Coronary artery (tissue), 2 donors: ENCODE results near the gene TM9SF2.

Experiments used
- DNase-seq: peaks from one replicate; pipeline ENCODE4 v3.0.0-alpha.2; 2017; ENCODE audit warnings: low spot score
- H3K27ac ChIP-seq, 2 donors: fragments of 200-600 bp; sonication (generic); one replicate each; pipeline ENCODE4 v1.5.1; 2016 to 2019
- H3K4me3 ChIP-seq: fragments of 200-600 bp; sonication (generic); 2 replicates; pipeline ENCODE4 v1.5.1; 2016; ENCODE audit warnings: mild to moderate bottlenecking, moderate library complexity
- TF ChIP-seq, protein P1 (sequence below): fragments of 200-600 bp; sonication (generic); IDR thresholded peaks from one replicate; pipeline ENCODE4 v1.5.1; 2019; ENCODE audit warnings: antibody characterized with exemption

TM9SF2 gene

DNA sequence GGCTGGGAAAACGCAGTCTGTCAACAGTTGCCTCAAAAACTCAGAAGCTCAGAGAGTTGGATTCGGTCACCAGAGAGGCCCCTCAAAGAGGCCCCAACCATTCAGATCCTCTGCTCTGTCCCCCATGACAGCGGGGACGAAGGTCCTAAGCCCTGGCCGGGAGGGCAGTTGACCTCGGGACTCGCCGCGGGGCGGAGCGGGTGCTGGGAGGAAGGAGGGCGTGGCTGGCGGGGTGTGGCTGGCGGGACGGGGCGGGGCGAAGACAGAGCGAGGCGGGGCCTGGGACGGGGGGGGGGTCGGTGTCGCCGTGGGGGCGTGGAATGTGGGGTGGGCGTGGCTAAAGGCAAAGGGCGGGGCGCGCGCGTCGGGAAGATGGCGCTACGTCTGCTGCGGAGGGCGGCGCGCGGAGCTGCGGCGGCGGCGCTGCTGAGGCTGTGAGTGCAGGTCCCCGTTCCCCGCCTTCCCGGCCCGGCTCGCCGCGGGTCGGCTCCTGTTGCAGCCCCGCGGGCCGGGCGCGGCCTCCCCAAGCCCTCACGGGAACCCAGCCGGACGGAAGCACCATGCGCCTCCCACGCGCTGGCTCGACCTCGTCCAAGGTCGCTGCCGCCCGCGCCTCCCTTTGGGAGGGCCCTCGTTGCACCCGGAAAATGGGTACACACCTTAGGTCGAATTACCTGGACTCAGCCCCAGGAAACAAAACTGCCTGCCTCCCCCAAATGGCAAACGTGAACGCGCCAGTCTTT, 105.2 kb downstream of the TM9SF2 start, which contains the start of gene CLYBL:
CLYBL (plus strand) TSS at position 367 of the 743 bp plus-strand sequence.
- TF ChIP-seq, protein P1, sequence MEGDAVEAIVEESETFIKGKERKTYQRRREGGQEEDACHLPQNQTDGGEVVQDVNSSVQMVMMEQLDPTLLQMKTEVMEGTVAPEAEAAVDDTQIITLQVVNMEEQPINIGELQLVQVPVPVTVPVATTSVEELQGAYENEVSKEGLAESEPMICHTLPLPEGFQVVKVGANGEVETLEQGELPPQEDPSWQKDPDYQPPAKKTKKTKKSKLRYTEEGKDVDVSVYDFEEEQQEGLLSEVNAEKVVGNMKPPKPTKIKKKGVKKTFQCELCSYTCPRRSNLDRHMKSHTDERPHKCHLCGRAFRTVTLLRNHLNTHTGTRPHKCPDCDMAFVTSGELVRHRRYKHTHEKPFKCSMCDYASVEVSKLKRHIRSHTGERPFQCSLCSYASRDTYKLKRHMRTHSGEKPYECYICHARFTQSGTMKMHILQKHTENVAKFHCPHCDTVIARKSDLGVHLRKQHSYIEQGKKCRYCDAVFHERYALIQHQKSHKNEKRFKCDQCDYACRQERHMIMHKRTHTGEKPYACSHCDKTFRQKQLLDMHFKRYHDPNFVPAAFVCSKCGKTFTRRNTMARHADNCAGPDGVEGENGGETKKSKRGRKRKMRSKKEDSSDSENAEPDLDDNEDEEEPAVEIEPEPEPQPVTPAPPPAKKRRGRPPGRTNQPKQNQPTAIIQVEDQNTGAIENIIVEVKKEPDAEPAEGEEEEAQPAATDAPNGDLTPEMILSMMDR, result no peak
- peak within 1 kb of the TSS; percentile 80 to 88 for H3K27ac ChIP-seq
- peak; percentile 92 for DNase-seq
- peak within 1 kb of the TSS; percentile 90 for H3K4me3 ChIP-seq

DNA sequence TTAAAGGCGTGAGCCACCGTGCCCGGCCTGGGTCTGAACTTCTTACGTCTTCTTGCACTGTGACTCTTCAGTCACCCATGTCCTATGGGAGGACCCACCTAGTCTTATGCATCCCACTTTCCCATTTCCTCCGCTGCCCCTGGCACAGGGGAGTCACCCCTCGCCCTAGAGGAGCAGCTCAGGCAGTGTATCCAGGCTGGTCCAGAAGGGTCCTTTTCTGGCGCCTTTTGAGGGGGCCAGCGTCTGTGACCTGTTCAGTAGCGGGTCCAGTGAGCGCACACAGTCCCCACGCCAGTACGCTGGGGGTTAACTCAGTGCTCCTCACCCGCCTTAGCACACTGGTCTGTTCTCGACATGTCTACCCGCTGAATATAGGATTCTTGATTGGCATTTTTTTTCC, 107.1 kb downstream of the TM9SF2 start:
- no peak overlapping the region for H3K4me3 ChIP-seq
- H3K27ac ChIP-seq, result no peak overlapping the region
- TF ChIP-seq, protein P1, result no peak
- no peak for DNase-seq

- Histone ChIP-seq H3K4me3 (no peak overlapping the region), H3K27ac (no peak overlapping the region)
- TF ChIP-seq, protein P1, result no peak
- no peak for DNase-seq
Measured at GRCh38 chr13:99610702-99611289, 109.5 kb downstream of the TM9SF2 start.
